ENCODE results near the gene ARPC2.

ARPC2 gene

DNA sequence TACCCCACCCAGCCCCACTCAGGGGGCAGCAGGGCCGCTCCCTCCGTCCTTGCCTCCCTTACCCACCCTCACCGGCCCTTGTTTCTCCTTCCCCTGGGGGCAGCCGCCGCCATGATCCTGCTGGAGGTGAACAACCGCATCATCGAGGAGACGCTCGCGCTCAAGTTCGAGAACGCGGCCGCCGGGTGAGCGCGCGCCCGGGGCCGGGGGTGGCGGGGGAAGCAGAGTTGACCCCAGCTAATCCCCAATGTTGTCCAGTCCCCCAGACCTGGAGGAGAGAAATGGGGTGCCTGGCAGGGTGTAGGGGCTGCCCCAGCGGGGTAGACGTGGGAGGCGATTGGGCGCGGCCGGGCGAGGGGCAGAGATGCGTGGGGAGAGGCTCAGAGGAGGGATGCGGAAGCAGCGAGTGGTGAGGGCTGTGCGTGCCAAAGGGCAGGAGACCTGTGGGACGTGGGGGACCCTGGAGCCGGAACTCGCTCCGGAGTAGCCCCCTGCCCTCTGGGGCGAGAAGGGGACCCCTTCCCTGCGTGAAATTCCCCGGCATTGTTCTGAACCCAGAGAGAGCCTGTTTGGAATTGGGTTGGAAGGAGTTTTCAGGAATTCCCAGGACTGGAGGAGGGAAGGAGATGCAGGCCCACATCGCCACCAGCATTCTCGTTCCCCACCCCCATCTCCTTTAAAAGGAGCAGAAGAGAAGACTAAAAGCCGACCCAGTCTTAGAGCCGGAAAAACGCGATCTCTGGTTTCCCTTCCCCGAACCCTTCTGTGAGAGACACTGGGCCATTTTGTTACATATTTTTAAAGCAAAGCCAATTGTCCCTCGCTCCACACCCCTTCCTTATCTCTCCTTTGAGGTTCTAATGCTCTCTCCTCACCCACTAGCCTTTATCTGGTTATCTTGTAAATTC, 625 bp downstream of the ARPC2 start:
- DNase-seq (ENCODE audit: low read depth in 3 of 3): peak; percentile 57 to 68 (median 66)

DNA sequence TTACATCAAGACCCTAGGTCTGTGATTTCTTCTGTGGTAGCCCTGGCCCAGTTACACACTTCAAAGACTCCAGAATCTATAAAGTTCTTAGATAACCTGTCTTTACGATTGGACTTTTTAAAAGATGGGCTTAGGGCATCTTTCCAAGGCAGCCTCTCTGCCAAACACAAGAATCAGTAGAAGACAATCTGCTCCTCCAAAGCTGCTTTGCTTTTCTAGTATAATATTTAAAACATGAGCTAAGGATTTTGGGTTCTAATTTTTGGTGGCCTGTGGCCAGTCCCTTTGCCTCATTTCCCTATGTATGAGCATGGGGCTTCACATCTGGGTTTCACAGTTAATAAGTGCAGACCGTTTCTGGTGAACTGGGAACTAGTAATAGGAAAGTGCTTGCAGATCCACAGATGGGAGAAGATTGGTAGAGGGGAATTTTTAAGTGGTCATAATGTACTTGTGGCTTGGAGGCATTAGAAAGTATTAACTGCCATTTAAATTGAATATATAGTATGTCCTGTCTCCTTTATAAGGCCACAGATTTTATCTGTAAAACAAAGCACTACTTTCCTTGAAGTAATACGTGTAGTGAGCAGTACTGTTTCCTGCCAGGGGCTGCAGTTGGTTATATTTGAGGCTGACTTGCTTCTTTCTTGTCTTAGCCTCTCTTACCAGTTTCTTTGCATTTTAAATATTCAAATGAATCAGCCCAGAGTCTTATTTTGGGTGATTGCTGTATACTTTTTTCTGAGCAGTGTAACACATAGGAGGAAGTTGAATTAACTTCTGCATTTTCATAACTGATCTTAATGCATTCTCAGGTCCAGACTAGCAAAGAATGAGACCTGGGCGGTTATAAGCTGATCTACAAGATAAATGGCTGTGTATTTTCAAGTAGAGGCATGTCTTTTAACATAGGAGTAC, 1.5 kb downstream of the ARPC2 start:
- no peak for DNase-seq (ENCODE audit: low read depth in 3 of 3)

DNA sequence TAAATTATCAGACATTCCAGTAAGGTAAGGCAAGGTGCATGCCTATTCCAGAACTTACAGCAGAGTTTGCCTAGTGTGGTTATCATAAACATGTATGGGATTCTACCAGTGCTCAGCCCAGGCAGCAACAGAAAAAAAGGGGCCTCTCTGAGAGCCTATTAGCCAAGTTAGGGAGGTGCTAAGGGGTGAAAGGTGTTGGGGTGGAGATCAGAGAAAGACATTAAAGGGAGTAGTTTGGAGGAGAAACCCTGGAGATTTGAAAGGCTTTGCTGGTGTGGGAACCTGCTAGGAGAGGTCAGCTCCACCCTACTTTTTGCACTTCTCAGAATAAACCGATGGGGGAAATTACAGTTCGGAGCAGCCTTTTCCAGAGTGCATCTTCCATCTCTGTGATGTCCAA, 2.9 kb downstream of the ARPC2 start:
- no peak for DNase-seq (ENCODE audit: low read depth in 3 of 3)

DNA sequence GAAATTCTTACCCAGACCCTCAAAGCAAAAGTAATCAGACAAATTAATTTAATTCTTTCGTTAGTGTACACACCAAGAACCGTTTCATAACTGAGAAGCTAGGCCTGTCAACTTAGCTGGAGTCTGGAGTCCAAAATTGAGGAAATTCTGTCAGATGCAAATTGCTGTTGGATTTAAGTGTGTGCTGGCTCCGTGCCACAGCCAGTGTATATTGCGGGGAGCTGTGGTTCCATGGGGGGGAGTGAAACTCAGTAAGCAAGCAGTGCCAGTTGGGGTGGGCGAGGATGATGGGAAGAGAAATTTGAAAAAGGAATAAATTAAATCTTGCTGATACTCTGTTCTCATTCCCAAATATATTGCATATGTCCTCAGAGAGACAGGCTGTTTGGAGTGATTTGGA, 4.0 kb downstream of the ARPC2 start:
- no peak for DNase-seq (ENCODE audit: low read depth in 3 of 3)

DNA sequence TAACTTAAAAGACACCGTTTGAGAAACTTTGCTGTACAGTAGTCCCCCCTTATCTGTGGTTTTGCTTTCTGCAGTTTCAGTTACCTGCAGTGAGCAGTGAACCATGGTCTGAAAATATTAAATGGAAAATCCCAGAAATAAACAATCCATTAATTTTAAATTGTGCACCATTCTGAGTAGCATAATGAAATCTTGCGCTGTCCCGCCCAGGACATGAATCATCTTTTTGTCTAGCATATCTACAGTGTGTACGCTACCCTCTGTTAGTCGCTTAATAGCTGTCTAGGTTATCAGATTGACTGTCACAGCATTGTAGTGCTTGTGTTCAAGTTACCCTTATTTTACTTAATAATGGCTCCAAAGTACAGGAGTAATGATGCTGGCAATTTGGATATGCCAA, 6.1 kb downstream of the ARPC2 start:
- DNase-seq (ENCODE audit: low read depth in 3 of 3): no peak

DNA sequence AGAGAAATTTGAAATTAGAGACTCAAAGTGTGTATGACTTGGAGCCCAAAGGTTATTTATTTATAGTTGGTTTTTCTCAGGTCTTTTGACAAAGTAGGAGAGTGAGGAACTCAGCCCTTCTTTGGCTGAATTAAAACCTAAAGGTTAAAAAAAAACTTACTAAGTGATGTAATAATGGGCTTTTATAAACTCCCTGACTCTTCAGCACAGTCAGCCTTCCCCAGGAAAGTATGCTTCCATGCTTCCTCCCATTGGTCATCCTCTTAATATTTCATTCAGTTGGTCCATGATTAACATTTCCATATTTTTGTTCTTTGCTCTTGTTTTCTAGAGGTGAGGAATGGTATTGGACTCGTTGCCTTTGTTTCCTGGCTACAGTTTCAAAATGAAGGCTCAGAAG, 7.2 kb downstream of the ARPC2 start:
- no peak for DNase-seq (ENCODE audit: low read depth in 3 of 3)

DNA sequence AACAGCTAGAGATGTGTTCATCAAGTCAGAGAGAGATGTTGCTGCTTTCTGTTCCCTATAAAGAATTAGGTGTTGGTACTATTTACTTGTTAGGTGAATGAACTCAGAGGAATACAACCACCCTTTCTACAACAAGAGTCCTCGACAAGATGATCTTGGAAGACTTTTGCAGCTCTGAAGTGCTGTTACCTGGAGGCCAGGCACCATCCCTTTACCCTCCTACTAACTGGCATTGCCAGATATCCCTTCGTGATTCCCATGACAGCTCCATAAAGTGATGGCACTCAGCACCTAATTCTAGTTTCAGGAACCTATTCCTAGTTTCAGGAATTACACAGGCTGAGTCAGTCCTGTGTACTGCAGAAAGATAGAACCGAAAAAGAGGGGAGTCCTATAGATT, 9.9 kb downstream of the ARPC2 start:
- no peak for DNase-seq (ENCODE audit: low read depth in 3 of 3)

DNA sequence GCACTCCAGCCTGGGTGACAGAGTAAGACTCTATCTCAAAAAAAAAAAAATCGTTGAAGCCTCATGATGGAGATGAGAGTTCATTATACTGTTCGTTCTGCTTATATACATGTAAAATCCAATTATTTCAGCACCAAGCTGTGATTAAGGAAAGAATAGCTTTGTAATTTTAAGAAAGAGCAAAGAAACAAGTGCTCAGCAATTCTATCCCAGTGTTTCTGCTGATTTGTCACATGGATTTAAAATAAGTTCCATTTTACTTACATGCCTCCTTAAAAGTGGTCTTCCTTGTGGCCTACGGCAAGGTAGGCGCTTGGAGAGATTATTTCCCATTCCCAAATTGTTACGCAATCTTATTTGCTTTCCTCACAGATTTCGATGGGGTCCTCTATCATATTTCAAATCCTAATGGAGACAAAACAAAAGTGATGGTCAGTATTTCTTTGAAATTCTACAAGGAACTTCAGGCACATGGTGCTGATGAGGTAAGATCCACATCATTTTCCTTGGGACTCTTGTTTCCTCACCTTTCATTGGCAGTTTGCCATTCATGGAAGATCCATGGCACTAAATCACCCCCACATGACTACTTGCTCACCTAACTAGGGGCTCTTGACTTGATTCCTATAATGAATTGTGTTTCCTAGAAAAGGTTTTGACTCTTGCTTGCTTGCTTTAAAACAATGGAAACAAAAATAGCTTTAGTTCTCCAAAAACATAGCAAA, 11.5 kb downstream of the ARPC2 start:
- DNase-seq (ENCODE audit: low read depth in 3 of 3): no peak

DNA sequence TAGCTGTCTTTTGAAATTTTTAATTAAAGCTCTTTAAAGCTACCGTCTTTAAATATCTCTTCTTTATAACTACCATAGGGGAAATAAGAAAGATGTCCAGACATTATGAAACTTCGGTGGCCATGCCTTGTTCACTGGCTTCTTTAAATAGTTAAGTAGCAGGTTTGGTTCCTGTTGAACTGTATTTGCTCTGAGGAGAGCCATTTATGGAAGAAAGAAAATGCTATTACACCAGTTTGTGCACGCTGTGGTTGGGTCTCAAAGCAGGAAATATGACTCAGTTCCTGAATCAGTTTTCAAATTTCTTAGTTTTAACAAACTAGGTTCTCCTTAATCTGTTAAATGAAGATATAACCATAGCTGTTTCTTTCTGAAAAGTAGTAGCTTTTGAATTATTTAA, 12.2 kb downstream of the ARPC2 start:
- peak in 1 of 3 experiments; percentile 25 for DNase-seq (ENCODE audit: low read depth in 3 of 3)

DNA sequence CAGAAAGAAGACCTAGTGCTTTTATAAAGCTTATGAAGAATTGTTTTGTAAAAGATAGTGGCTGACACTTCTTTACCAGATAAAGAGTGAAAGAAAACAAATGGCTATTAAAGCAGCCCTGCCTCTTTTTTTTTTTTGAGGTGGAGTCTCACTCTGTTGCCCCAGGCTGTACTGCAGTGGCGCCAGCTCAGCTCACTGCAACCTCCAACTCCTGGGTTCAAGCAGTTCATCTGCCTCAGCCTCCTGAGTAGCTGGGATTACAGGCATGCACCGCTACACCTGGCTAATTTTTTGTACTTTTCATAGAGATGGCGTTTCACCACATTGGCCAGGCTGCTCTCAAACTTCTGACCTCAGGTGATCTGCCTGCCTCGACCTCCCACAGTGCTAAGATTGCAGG, 12.9 kb downstream of the ARPC2 start:
- DNase-seq (ENCODE audit: low read depth in 3 of 3): no peak

DNA sequence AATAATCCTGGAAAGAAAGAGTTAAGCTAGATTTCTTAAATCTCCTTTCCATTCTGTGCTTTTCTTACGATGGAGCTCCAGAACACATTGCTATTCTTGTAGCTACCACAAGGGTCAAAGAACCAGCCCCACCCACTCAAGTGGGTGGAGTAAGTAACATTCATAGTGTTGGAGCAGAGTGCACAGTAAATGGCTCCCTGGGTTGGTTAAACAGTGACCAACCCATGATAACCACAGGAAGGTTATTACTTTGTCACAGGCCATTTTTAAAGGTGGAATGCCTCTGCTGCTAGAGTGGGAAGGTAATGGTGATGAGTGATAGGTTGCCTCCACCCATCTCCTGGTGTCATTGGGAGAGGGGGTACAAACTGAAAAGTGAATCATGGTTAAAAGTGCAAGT, 13.9 kb downstream of the ARPC2 start:
- no peak for DNase-seq (ENCODE audit: low read depth in 3 of 3)

DNA sequence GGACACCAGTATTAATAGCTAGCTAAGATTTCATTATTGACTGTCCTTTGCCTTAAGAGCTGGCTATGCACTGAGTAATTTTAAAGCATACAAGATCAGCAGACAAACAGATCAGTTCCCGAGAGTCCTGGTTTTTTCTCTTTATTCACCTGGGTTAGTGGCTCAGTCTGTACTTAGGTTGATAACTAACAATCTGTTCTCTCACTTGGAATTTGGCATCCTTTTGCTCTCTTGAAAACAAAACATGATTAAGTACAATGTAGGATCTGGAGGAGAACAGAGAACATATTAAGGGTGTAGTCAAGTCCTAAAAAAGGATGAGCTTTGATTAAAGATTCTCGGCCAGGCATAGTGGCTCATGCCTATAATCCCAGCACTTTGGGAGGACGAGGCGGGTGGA, 16.6 kb downstream of the ARPC2 start:
- no peak for DNase-seq (ENCODE audit: low read depth in 3 of 3)

DNA sequence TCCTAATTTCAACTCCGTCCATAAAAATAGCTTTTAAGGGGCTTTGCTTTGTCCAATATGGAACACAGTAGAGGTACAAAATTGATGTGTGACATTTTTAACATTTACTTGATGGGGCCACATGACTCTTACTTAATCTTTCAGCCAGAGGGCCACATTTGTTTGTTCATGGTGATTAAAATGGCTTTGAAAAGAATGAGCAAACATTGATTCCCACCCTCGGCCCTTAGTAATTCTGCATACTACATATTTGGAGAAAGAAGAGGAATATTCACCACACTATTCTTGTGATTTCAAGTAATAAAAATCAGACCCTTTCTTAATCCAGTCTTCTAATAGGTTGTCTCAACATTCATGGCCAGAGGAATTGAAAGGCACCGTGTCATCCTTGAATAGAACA, 17.5 kb downstream of the ARPC2 start:
- no peak for DNase-seq (ENCODE audit: low read depth in 3 of 3)

DNA sequence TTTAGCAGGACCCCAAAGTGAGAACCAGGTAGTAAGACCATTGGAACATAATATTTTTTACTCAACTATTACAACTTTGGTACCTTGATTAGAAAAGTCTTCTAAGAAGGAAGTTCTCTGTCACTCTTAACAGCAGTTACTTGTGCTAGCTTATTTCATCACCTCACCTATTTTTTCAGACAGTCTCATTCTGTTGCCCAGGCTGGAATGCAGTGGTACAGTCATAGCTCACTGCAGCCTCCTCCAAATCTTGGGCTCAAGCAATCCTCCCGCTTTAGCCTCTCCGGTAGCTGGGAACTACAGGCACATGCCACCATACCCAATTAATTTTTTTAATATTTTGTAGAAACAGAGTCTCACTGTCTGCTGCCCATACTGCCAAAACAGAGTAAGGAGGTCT, 18.0 kb downstream of the ARPC2 start:
- DNase-seq (ENCODE audit: low read depth in 3 of 3): no peak

DNA sequence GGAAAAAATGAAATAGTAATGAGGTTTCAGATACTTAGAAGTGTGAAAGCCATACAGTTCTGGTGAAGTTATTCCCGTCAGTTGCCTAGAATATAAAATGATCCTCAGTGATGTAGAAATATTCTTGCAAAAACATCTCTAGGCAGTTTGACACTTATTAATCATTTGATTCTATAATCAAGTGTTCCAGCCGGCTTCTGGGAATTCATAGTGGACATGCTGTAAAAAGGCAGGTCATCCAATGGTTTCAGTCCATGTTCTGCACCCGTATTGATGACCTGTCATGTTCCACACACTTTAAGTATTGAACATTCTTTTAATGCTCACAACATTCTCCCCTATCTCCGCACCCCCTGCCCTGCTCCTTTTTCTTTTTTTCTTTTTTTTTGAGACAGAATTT, 19.8 kb downstream of the ARPC2 start:
- DNase-seq (ENCODE audit: low read depth in 3 of 3): no peak

DNA sequence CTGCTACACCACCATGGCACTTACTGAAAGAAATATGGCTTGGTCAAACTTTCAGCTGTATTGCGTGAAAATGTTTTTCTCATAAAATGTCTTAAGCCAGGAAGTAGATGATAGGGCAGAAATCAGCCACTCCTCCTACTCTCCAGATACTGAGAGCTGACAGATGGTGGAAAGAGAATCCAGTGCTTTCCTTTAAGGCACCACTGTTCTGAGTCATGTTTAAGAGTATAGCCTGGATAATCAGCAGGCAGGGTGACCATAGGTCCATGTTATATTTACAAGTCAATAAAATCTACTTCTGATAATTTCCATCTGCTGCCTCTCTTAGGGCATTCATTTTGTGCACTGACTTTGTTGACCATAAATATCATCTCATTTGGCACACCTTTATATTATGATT, 21.9 kb downstream of the ARPC2 start:
- DNase-seq (ENCODE audit: low read depth in 3 of 3): no peak

DNA sequence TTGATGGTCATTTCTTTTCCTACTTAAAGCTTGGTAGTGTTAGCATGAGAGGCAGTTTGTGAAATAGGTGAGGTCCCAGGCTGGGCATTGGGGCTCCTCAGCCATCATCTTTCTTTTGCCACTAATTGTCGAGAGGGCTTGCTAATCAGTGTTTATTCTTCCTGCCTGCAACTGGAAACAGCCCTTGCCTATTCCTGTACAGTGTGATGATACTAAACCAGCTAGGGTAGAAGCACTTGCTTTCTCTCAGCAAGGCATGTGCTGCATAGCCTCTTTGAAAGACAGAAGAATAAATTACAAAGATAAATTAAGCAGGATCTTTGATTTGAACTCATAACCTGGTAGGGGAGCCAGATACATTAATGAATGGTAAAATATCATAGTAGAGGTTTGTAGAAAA, 27.2 kb downstream of the ARPC2 start:
- DNase-seq (ENCODE audit: low read depth in 3 of 3): no peak

DNA sequence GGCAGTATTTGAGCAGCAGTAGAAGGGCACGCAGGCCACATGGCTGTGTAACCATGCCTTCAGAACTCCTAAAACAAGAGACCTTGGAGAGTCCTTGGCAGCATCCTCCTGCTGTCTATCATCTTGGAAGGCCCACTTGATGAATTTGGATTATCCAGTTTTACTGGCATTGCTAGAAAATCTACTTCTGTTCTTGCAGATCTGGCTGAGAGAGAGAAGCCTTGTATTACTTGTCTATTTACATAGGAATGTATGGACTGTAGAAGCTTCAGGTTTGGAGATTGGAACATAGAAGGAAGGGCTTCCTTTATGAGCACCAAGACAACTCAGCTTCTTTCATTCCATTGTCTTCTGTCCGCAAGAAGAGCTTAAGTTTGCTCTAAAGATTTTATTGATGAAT, 27.7 kb downstream of the ARPC2 start:
- DNase-seq (ENCODE audit: low read depth in 3 of 3): no peak

DNA sequence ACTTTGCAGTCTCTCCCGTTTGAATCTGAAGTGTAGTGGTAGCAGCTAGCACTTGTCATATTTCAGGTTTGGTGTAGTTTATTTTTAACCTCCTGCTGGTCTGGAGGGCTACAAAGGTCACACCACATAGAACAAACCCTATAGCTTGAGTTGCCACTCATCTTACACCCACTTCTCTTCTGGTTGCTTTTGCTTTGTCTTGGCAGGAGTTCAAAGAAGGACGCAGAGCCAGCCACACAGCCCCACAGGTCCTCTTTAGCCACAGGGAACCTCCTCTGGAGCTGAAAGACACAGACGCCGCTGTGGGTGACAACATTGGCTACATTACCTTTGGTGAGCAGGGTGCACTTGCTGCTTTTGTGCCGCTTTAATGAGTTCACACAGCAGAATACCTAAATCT, 28.2 kb downstream of the ARPC2 start:
- no peak for DNase-seq (ENCODE audit: low read depth in 3 of 3)

DNA sequence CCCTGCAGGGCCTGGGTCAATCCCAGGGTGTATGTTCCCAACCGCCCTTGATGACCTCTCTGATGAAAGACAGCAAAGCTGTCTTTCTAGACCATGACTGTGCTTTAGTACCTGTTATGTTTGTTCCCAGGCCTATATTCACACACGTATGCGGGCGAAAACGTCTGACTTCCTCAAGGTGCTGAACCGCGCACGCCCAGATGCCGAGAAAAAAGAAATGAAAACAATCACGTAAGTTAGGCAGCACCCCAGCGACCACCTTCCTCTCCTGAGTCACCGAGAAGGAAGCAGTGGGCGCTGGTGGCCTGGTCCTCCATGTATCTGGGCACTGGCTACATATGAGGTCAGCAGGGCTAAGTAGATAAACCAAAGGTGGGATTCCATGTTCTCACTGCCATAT, 32.7 kb downstream of the ARPC2 start:
- DNase-seq (ENCODE audit: low read depth in 3 of 3): no peak

DNA sequence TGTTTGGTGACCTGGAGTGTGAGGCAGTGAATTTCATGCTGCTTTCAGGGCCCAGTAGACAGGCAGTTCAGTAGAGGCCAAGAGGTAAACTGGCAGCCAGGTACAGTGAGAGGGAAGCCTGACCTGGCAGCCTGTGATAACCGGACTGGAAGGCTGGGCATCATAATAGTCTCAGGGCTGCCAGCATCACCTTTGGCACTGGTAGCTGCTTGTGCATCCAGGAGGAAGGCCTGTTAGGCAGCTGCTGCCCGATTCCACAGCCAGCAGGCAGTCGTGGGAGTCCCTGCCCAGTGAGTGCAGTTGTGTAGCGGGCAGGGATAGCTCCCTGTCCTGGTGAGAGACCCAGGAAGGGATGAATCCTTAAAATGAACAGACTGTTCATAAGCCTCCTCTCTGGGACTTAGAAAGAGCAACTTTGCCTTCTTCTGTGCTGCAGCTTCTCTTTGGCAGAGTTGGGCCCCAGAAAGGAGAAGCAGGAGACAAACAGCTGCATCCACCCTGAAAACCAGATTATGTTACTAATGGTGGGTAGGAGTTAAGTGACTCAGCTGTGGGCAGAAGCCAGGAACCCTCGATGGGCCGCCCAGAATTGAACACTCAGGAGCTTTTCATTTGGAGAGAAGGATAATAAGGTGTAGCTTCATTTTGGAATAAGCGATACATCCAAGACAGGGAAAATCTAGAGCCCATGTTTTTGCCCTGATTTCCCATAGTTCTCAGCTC, 35.7 kb downstream of the ARPC2 start:
- no peak for DNase-seq (ENCODE audit: low read depth in 3 of 3)

DNA sequence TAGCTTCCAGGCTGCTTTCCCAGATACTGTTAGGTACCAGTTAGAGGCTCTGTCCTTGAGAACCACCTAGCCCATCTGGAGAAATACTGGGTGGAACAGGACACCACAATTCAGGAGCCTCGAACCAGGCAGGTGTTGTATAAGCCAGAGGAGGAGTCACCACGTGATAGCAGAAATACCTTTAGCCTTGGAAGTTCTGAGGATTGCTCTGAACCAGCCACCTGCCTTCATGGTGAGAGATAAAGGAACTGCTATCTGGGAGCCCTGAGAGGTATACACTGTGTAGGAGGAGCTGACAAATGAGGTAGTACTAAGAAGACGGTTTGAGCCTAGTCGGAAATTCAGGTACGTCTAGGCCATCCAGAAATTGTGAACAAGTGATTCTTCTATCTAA, 36.2 kb downstream of the ARPC2 start:
- no peak for DNase-seq (ENCODE audit: low read depth in 3 of 3)

Data from stimulated activated CD4-positive, alpha-beta T cell treated with anti-CD3 and anti-CD28 coated beads, TNF-alpha, amount 100 ng/mL, for 4 hours (primary cell).